Right renal cortex interstitium (tissue), 3 donors: ENCODE measurements around the gene PHF2. TPM values are rescaled to one million over a fixed set of nuclear protein-coding genes. Genes with fewer than 3 reads are reported as not detected.

Experiments used
- DNase-seq, 3 donors: peaks; one replicate each; pipeline ENCODE4 v3.0.0-alpha.2; 2013; ENCODE audit warnings: low read depth in 3 of 3, low spot score in 2 of 3
- polyA plus RNA-seq, 3 donors: library from polyadenylated mRNA; unstranded; fragments of 120-200 nt; gene quantifications; one replicate each; pipeline ENCODE4 v1.2.1, GENCODE V29; 2013; ENCODE audit not compliant: insufficient read length in 3 of 3

PHF2 gene
- polyA plus RNA-seq = 10 to 100 TPM; 34.8 to 37.6 (median 35.3) TPM

DNA sequence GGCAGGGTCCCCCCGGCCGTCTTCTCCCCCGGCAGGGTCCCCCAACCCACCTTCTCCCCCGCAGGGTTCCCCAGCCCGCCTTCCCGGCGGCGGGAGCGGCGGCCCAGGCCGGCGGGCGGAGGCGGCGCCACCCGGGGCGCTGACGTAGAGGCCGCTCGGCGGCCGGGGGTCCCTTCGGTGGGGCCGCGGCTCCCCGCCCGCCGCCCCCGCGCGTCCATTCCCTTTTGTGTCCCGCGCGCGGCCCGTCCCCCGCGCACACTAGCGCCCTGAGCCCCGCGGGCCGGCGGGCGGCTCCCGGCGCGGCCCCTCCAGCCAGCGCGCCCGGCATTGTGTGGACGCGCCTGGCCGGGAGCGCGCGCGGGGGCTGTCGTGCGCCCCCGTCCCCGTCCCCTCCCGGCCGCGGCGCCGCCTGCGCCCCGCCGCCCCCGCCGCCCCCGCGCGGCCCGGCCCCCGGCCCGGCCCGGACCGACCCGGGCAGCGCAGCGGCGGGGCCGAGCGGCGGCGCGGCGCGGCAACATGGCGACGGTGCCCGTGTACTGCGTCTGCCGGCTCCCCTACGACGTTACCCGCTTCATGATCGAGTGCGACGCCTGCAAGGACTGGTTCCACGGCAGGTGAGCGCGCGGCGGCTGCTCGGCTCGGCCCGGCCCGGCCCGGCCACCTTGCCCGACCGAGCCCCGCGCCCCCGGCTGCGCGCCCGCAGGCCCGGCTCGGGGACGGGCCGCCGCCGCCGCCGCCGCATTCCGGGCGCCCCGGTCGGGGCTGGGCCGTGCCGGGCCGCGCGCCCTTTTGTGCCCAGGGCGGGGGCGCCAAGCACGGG lies at the start of gene PHF2:
PHF2 (plus strand) TSS at position 327 of the 820 bp plus-strand sequence; CDS start at position 517, 190 bp downstream.
- DNase-seq = no peak

DNA sequence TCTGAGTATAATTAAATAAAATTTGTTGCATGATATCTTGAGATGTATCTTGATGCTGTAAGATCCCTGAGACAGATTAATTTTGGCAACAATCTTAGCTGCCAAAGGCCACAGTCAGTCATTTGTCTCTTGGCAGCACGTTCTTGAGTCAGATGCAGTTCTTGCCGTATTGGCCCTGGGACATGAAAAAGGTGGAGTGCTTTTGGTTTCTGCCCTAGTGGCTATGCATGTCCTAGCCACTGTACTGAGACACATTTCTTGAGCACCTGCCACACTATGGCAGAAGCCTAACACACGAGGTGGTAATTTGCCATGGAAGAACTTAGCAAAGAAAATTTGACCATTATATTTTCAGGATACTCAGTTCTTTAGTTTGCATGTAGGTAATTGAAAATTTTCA lies 45.0 kb upstream of the PHF2 start:
- DNase-seq = no peak

DNA sequence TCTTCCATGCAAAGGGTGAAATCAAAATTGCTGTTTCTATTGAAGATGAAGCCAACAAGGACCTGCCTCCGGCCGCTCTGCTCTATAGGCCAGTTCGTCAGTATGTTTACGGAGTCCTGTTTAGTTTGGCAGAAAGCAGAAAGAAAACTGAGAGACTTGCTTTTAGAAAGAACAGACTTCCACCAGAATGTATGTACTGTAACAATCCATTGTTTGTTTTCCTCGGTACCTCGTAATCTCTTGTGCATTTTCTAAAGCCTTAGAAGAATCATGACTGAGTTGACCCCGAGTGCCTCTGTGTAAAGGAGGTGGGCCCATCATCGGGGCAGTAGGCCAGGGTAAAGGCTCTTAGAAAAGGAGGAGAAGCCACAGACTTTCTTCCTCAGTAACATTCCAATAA lies 44.2 kb upstream of the PHF2 start:
- DNase-seq = no peak

DNA sequence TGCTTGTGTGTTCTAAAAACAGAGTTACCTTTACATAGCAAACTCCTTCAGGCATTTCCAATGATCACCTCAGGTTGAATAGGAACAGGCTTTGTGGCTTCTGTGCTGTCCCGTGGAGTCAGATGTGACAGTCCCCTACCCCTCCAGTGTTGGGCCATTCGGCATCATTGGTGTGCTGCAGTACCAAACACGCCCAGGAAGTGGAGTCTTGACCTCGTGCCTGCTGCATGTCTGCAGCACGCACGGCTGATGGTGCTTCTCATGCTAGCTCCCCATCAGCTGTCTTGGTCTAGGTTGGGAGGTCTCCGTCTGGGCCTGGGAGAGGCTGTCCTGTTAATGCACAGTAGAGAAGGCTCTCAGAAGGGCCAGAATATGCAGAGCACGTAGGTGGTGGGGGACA lies 42.5 kb upstream of the PHF2 start:
- DNase-seq = no peak

DNA sequence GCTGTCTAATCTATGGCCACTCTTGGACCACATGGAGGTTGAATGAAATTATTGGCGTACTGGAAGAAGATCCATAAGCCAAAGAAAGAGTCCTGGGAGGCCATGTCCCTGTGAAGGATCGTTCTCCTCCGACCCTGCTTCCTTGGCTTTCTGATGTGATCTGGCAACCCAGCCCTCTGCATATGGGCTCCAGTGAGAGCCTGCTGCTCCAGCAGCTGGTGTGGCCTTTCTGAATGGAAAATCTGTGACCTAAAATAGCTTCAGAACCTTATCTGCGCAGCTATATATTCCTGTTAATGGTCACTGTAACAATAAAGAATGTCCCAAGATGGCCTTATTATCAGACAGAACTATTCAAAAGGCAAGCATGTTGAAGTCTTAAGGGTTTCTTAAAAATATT lies 40.2 kb upstream of the PHF2 start:
- DNase-seq = no peak

DNA sequence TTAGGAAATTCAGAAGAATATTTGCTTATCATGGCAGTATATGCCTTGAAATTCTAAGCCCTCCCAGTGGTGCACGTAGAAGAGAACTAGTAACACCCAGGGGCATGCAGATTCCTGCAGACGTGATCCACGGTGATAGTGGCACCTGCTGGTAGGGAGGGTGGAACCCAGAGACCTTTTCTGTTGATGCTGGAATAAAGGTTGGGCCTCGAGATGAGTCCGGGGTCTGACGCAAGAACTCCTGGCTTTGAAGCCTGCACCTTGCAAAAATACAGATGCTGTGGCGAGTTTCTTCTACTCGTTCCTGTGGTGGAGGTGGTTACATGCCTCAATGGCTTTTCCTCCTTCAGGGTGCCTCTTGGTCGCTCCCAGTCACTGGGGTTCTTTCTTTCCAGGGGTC lies 39.5 kb upstream of the PHF2 start:
- no peak for DNase-seq

DNA sequence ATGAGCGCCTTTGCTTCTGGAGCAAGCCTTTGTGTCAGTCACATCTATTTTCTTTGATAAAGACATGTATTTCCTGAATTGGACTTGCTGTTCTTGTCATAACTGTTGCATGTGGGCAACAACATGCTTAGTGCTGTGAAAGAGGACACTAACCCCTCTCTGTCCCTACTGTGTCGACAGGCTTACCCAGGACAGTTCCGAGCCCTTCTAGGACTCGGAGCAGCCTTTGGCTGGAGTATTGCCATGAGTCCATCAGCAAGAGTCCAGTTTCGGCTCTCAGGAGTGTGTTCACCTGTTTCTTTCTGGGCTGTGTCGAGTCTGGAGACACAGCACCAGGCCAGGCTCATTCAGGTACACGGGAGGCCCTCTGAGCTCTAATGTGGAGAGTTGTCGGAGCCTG lies 36.1 kb upstream of the PHF2 start:
- no peak for DNase-seq

DNA sequence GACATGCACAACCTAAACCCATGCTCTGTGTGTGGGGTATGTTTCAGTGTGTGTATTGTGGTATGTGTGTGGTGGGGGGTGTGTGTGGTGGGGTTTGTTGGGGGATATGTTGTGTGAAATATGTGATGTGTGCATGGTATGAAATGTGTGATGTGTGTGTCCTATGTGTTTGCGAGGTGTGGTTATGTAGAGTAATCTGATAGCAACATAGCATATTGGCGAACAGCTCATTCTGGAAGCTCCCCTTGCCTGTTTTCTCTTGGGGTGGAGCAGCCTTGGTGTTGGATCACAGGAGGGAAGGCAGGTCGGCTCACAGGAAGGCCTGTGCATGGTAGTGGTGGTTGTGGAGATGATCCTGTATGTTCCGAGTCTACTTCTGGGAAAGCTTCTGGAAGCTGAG lies 35.4 kb upstream of the PHF2 start:
- no peak for DNase-seq

DNA sequence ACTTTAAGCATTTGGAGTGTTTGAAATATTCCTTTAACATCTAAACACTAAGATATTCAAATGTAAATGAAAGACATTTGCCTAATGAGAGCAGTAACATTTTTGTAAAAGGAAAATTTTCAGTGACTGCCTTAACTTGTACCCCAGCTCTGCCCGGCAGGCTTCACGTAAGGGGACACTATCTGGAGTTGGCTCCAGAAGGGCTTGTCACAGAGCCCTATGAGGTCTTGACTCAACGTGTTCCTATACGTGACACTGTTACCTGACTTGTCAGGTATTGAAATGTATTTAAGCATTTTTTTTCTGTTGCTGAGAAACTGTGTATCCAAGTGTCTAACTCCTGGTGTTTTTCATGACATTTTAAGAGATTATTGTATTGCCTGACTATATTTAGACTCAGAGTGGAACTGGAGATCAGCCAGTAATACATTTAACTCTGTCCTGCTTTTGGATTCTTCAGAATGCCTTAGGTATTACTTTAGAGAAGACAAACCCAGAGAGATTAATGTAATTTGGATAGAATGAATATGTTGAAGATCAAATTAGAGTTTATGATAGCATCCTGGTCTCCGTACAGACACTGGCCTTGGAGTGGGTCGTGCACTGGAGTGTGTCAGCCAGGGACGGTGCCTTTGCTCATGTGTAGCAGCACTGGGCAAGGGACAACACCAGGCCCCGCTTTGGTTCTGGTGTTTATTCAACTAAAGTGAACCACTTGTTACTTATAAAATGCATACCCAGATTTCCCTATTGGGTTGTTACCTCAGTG lies 34.6 kb upstream of the PHF2 start:
- no peak for DNase-seq

DNA sequence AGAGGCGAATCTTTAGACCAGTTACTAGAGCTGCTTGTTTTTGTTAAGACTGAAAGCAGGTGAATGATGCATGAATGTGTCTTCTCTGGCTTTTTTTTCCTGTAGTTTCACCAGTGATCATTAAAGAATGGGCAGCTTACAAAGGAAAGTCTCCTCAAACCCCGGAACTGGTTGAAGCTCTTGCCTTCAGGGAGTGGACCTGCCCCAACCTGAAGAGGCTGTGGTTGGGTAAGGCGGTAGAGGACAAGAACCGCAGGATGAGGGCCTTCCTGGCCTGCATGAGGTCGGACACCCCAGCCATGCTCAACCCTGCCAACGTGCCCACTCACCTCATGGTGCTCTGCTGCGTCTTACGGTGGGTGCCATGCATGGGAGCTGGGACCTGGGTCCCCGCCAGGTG lies 33.3 kb upstream of the PHF2 start:
- no peak for DNase-seq

DNA sequence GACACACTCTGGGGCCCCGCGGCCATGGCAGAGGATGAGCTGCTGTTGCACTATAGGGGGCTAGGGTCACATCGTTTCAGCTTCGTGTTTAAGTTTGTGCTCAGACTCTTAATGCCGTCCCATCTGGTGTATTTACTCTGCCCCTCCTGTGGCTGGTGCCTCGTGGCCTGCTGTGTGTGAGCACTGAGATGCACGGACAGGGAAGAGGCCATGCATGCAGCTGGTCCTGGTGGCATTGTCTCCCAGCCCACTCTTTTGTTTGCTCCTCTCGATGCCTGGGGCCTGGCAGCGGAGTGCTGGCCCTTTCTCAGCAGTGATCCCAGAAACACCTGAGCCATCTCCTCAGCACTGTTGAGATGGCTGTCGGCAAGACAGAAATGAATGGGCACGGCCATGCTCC lies 30.0 kb upstream of the PHF2 start:
- no peak for DNase-seq

DNA sequence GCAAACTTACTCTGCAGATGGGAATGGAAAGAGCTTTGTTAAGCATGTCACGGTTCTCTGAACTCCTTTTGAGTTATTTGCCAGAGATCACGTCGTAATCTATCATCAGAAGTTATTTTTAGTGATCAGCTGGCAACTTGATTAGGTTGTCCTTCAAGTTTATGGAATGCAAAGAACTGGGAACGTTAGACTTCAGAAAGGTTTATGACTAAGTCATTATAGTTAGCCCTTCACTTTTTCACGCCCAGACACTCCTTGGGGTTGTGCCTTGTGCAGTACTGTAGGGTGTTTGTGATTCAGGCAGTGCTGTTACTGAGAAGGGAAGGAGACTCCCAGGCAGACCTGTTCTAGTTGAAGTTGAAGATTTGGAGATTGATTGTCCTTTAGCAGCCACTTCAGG lies 26.8 kb upstream of the PHF2 start:
- DNase-seq = no peak

DNA sequence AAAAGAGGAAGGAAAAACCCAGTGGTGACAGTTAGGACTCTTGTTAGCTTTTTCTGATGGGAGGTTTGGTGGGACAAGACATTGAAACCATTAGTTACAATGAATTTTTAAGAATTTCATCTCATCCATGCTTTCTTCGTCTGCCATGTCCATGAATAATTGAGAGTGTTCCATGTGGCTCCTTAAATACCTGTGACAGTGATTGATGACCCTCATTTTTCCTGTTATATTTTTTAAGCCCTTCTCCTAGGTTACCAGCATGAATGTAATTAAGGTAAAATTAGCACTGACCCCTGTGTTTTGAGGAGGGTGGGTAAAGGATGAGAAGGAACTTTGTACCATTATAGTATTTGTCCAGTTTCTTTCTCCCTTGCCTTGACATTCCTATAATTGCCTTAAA lies 23.5 kb upstream of the PHF2 start:
- no peak for DNase-seq

DNA sequence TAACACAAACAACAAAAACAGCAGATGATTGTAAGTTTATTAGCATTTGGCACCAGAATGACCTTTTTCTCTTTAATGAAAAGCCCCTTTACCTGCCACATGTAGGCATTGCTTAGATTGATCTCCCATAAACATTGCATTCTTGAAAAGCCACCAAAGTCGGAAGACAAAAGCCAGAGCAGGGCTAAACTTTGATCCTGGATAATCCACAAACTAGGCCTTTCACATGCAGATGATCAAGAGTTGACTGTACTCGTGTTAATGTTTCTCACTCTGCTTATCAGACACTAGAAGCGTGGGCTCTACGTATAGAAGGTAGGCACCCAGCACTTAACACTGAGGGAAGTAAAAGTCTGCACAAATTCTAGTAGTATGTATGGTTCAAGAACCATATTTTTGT lies 21.0 kb upstream of the PHF2 start:
- DNase-seq = no peak

DNA sequence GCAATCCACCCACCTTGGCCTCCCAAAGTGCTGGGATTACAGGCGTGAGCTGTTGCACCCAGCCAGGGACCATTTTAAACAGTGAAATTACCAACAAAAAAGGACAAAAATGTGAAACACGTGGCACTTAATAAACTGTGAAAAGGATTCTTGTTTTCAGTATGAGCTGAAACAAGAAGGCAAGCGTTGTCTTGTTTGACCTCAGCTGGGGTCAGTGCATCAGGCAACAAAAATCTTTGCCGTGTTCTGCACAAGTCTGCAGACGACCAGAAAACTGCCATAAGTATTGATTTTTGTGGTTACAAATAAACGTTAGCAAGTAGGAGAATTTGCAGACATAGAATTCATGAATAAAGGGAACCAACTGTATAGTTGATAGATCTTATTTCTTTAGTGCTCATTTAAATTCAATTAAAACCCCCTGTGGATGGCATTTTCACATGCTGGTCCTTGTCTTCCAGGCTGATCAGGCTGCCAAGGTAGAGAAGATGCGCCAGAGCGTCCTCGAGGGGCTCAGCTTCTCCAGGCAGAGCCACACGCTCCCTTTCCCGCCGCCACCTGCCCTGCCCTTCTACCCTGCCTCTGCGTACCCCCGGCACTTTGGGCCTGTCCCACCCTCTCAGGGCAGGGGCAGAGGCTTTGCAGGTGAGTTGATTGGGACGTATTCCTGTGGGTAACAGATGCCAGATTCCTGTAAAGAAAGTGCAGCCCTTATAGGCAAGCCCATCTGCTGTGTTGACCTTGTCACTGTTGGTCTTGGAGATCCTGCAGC lies 18.8 kb upstream of the PHF2 start:
- no peak for DNase-seq

DNA sequence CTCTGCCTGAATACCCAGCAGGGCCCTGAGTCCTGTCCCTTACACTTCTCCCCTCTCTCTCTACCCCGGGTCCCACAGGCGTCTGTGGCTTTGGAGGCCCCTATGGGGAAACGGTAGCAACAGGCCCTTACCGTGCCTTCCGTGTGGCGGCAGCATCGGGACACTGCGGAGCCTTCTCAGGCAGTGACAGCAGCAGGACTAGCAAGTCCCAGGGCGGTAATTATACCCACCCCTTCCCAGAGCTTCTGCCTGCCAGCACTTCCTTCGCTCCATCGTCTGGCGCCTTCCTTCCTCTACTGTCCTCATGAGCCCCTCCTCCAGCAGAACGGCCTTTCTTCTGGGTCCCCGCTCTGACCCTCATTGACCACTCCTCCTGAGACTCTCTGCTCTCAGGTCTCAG lies 17.9 kb upstream of the PHF2 start:
- DNase-seq = no peak

DNA sequence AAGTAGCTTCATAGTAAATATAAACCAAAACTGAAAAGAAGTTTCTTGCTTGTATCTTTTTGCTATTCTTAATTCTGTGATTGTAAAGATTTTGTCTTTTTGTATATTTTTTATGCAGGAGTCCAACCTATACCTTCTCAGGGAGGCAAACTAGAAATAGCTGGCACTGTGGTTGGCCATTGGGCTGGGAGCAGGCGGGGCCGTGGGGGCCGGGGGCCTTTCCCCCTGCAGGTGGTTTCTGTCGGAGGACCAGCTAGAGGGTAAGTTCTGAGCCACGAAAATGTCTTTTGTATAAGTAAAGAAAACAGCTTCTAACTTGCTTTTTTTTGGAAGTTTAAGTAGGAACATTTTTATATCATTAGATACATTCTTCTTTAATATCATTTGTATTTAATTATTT lies 15.4 kb upstream of the PHF2 start:
- DNase-seq = no peak

DNA sequence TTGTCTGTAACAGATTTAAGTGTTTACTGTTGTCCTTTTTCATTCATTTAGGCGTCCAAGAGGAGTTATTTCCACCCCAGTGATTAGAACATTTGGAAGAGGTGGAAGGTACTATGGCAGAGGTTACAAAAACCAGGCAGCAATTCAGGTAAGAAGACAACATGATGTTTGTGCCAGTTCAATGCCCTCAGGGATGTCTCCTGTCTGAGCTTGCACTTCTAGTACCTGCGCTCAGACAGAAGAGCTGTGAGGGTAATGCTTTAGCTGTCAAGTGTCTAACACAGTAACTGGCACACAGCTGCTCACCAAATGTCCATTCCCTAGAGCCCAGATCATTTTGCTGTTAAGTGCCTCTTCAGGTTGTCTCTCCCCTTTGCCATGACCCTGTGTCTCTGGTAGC lies 14.2 kb upstream of the PHF2 start:
- no peak for DNase-seq

DNA sequence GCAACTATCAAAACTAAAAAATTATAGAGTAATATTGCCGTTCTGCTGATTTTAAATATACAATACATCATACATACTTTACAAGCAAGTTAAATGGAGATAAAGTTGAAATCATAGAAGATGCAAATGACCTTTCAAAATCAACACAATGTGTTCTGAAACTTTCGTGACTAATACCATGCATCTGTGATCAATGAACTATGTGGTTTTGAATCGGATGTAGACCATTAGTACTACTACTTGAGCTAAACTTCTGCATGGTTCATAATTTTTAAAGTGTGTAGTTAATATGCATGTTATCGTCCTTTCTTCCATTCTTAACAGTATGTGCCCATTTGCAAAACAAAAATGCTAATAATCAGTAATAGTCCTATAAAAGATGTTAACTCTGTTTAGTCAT lies 11.3 kb upstream of the PHF2 start:
- DNase-seq = no peak

DNA sequence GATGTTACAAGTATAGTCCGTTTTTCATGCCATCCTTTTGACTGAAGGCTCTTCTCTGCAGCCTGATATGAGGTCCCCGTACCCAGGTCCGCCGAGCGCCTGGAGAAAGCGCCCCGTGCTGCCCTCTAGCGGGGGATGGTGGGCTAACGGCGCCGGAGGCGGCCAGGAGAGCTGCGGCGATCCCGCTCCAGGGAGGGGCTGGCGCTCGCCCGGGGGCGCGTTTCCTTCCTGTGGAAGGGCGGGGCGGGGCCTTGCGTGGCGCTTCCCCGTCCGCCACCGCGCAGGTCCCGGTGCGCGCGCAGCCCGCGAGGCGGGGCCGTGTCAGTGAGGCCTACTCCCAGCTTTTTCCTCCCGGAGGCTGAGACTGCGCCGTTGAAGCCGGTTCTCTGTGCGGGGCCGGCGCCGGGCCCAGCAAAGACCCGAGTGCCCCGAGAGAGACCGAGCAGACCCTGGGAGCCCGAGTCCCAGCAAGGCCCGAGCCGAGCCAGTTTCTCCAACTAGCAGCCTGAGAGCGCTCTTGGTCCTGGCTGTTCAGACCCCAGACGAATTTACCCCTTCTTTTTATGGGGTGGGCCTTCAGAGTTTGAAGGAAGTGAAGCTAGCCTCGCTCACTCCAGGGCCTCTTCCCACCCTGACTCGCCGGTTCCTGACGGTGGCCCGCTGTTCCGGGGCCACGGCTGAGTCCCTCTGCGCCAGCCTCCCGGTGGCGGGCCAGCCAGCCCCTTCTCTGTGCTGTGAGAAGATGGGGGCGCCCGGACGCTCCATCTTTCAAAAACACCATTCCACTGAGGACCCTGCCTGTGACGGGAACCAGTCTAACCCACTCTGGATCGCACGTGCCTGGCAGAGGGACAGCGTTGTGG lies 9.7 kb upstream of the PHF2 start:
- DNase-seq = peak; percentile 83 to 91 (median 91)
